HepG2 (cell line): ENCODE results near the gene MEDAG. TPM values are rescaled to one million over a fixed set of nuclear protein-coding genes. Genes with fewer than 3 reads are reported as not detected.

ENCODE experiments used
- ATAC-seq: fragments of 200-7000 bp; cut with Tn5 transposase; 3 replicates; pipeline ENCODE4 v1.9.1; 2020; ENCODE audit warnings: mild to moderate bottlenecking, moderate library complexity
- BruUV-seq: library from RNA; stranded (reverse); fragments of 400-500 nt; replicated peaks from 2 replicates; lab custom pipeline; 2021; lab: Mats Ljungman, UMichigan
- CTCF ChIA-PET: fragments of 300-600 bp; formaldehyde crosslinking; extraction: SDS; loops from one replicate; lab custom pipeline; 2021; ENCODE audit warnings: low total read pairs, inconsistent platforms, low intra/inter-chr PET ratio; lab: Yijun Ruan, JAX
- POLR2A ChIA-PET: fragments of 350-600 bp; sonication (Branson Sonifier 250); formaldehyde crosslinking; loops from one replicate; lab custom pipeline; 2020; ENCODE audit warnings: antibody characterized with exemption, inconsistent platforms; lab: Yijun Ruan, JAX
- DNase-seq: peaks from one replicate; pipeline ENCODE4 v3.0.0-alpha.2; 2015; ENCODE audit warnings: low spot score
- FAIRE-seq: peaks from 3 replicates; lab custom pipeline; 2011; peaks lifted over from hg19 to GRCh38; lab: Jason Lieb, UNC
- H2AFZ ChIP-seq: one replicate; pipeline ENCODE4 v1.6.1; 2011; ENCODE audit warnings: low read length, inconsistent platforms
- H3K27ac ChIP-seq: fragments of 300-600 bp; 3 replicates; pipeline ENCODE4 v1.8.0; 2011; ENCODE audit warnings: mixed run types, mild to moderate bottlenecking, mixed read lengths, low read length, inconsistent platforms; ENCODE audit not compliant: insufficient read depth; ENCODE audit errors: extremely low read length
- H3K27me3 ChIP-seq, 2 experiments: fragments of 200-600 bp in 1 of 2; 2 replicates in 1 of 2; 3 replicates in 1 of 2; pipeline versions ENCODE4 v1.6.0 to v1.8.0; 2011; ENCODE audit warnings: low read length in 2 of 2, mild to moderate bottlenecking in 2 of 2, moderate library complexity in 2 of 2, inconsistent platforms in 1 of 2; ENCODE audit not compliant: insufficient read depth in 2 of 2, control insufficient read depth in 1 of 2
- H3K36me3 ChIP-seq, 2 experiments: fragments of 200-600 bp in 1 of 2; replicated peaks in 1 of 2; 2 replicates in 1 of 2; 3 replicates in 1 of 2; pipeline versions ENCODE4 v1.5.1 to v1.8.0; 2011; ENCODE audit warnings: low read length in 2 of 2, inconsistent platforms in 1 of 2; ENCODE audit not compliant: insufficient read depth in 2 of 2, control insufficient read depth in 1 of 2
- H3K4me1 ChIP-seq: 2 replicates; pipeline ENCODE4 v1.5.1; 2012; ENCODE audit warnings: low read length, inconsistent platforms; ENCODE audit not compliant: insufficient read depth
- H3K4me2 ChIP-seq: 2 replicates; pipeline ENCODE4 v1.6.0; 2011; ENCODE audit warnings: low read depth, low read length, inconsistent platforms
- H3K4me3 ChIP-seq, 3 experiments: fragments of 200-600 bp in 1 of 3; sonication (generic), shearing (Covaris generic) in 1 of 3; replicated peaks in 1 of 3; 2 replicates each; pipeline ENCODE4 v1.5.1; 2011 to 2016; ENCODE audit warnings: low read length in 3 of 3, inconsistent platforms in 2 of 3, low read depth in 2 of 3, mild to moderate bottlenecking in 2 of 3, control low read depth in 1 of 3, mixed read lengths in 1 of 3; ENCODE audit not compliant: insufficient read depth in 1 of 3
- H3K79me2 ChIP-seq: one replicate; pipeline ENCODE4 v1.6.1; 2011; ENCODE audit warnings: low read length, inconsistent platforms; ENCODE audit not compliant: insufficient read depth
- H3K9ac ChIP-seq: 2 replicates; pipeline ENCODE4 v1.6.0; 2011; ENCODE audit warnings: mild to moderate bottlenecking, low read depth, low read length, inconsistent platforms; ENCODE audit not compliant: insufficient read depth
- H3K9me3 ChIP-seq: 2 replicates; pipeline ENCODE4 v1.5.1; 2012; ENCODE audit warnings: mild to moderate bottlenecking, low read length
- H4K20me1 ChIP-seq: 2 replicates; pipeline ENCODE4 v1.6.0; 2011; ENCODE audit warnings: inconsistent platforms, mild to moderate bottlenecking, low read length, moderate library complexity; ENCODE audit not compliant: insufficient read depth
- GZF1 ChIP-seq: sonication (generic); formaldehyde crosslinking; IDR thresholded peaks from 2 replicates; pipeline ENCODE4 v1.5.1; 2020; ENCODE audit warnings: mild to moderate bottlenecking, missing genetic modification reagents
- WGBS: methylation state at CpG from one replicate; pipeline ENCODE4 v1.1.6; 2017; ENCODE audit warnings: low lambda C conversion rate; 5-methylcytosine and 5-hydroxymethylcytosine counted together
- in situ Hi-C: cut with HindIII; loops from 2 replicates; pipeline ENCODE4 v1.10.0; 2017; ENCODE audit warnings: low pct_unique_long_range_greater_than_20kb; ENCODE audit not compliant: extremely low pct_ligation_motif_present
- intact Hi-C: fragments of 100-400 bp; cut with micrococcal nuclease; formaldehyde crosslinking; loops from one replicate; pipeline ENCODE4 v1.10.0; 2022; ENCODE audit not compliant: unreplicated experiment
- polyA plus RNA-seq, 8 experiments: library from polyadenylated mRNA; depleted of rRNA in 3 of 8; stranded (reverse) in 7 of 8; unstranded in 1 of 8; fragments of >200 nt; fragmentation: Illumina TruSeq in 4 of 8; extraction: Trizol in 4 of 8; gene quantifications; 2 replicates each; pipeline versions ENCODE4 v1.2.1 to v1.2.3, GENCODE V29; 2011 to 2016; ENCODE audit warnings: low read depth in 4 of 8, missing spikeins in 1 of 8, mixed read lengths in 1 of 8; ENCODE audit not compliant: insufficient read depth in 1 of 8
- total RNA-seq, 5 experiments: library from RNA; depleted of rRNA; stranded (reverse); fragments of >200 nt; fragmentation: Illumina TruSeq; extraction: Trizol; gene quantifications; 2 replicates each; pipeline ENCODE4 v1.2.3, GENCODE V29; 2016; ENCODE audit warnings: low read depth in 1 of 5
- TF ChIP-seq, protein P1 (sequence below), 2 experiments: IDR thresholded peaks; 2 replicates each; pipeline ENCODE4 v1.6.1; 2011 to 2012; ENCODE audit warnings: low read length in 2 of 2, borderline replicate concordance in 1 of 2, low read depth in 1 of 2, mild to moderate bottlenecking in 1 of 2, moderate library complexity in 1 of 2
- TF ChIP-seq, protein P2 (sequence below): sonication (generic); formaldehyde crosslinking; IDR thresholded peaks from 2 replicates; pipeline ENCODE4 v1.5.0; 2020; ENCODE audit warnings: missing genetic modification reagents
- TF ChIP-seq, protein P3 (sequence below): sonication (generic); formaldehyde crosslinking; IDR thresholded peaks from 2 replicates; pipeline ENCODE4 v1.4.0; 2020; ENCODE audit warnings: missing genetic modification reagents

Gene MEDAG
- total and polyA plus RNA-seq, 2 of the 13 experiments (the other 11 are each of a cell fraction or from before 2014, with no cell fraction given), result not detected

DNA sequence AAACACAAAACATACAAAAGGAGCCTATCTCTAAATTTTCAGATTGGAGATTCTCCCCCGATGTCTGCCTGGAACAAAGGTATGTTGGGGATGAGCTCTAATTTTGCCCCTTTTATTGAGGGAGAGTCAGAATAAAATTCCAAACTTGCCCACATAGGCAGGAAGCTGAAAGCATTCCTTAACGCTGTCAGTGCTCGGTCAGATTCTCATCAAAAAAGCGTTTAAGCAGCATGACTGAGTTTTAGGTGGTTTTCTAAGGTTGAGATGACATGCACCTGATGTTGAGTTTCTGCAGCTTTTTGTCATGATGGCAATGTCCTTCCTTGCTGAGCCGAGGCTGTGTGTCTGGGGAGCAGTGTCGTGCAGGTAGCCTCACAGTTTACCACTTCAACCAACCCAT, 48.4 kb upstream of the MEDAG start:
- intact Hi-C loops (no loop called here), in situ Hi-C loops (loop anchor here (5.0 to 10.0 kb wide), 2 partner anchors 180 to 187 kb away; no protein-coding TSS in a partner anchor)
- Histone ChIP-seq H2AFZ (peak overlapping the region; percentile 28), H3K79me2 (no peaks in the 10 kb centered on the region), H3K36me3 (no peaks in the 10 kb centered on the region), H3K4me2 (no peak overlapping the region), H3K9me3 (no peaks in the 10 kb centered on the region), H3K27me3 (no peaks in the 10 kb centered on the region; a peak in 2 of 5 replicates), H3K4me1 (peaks cover 40% of the 10 kb centered on the region), H3K4me3 (no peak overlapping the region), H3K9ac (no peak overlapping the region), H4K20me1 (no peaks in the 10 kb centered on the region), H3K27ac (no peak overlapping the region)
- POLR2A ChIA-PET, result no interaction called here
- DNase-seq (no peak), ATAC-seq (no peak), FAIRE-seq (no peak)
- 90% methylated on average over 4 of the region's 6 CpGs for WGBS
- CTCF ChIA-PET, result no interaction called here
- BruUV-seq, result no TSS peak
- TF ChIP-seq, protein P1, sequence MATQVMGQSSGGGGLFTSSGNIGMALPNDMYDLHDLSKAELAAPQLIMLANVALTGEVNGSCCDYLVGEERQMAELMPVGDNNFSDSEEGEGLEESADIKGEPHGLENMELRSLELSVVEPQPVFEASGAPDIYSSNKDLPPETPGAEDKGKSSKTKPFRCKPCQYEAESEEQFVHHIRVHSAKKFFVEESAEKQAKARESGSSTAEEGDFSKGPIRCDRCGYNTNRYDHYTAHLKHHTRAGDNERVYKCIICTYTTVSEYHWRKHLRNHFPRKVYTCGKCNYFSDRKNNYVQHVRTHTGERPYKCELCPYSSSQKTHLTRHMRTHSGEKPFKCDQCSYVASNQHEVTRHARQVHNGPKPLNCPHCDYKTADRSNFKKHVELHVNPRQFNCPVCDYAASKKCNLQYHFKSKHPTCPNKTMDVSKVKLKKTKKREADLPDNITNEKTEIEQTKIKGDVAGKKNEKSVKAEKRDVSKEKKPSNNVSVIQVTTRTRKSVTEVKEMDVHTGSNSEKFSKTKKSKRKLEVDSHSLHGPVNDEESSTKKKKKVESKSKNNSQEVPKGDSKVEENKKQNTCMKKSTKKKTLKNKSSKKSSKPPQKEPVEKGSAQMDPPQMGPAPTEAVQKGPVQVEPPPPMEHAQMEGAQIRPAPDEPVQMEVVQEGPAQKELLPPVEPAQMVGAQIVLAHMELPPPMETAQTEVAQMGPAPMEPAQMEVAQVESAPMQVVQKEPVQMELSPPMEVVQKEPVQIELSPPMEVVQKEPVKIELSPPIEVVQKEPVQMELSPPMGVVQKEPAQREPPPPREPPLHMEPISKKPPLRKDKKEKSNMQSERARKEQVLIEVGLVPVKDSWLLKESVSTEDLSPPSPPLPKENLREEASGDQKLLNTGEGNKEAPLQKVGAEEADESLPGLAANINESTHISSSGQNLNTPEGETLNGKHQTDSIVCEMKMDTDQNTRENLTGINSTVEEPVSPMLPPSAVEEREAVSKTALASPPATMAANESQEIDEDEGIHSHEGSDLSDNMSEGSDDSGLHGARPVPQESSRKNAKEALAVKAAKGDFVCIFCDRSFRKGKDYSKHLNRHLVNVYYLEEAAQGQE (IDR thresholded peaks at IDR 0.05; ENCODE audit: borderline replicate concordance in 1 of 2, low read depth in 1 of 2, low read length in 2 of 2), result no peak
- TF ChIP-seq GZF1 (CRISPR knock-in tag), result no peak
- TF ChIP-seq, protein P2, sequence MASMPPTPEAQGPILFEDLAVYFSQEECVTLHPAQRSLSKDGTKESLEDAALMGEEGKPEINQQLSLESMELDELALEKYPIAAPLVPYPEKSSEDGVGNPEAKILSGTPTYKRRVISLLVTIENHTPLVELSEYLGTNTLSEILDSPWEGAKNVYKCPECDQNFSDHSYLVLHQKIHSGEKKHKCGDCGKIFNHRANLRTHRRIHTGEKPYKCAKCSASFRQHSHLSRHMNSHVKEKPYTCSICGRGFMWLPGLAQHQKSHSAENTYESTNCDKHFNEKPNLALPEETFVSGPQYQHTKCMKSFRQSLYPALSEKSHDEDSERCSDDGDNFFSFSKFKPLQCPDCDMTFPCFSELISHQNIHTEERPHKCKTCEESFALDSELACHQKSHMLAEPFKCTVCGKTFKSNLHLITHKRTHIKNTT (CRISPR knock-in tag), result no peak
- TF ChIP-seq, protein P3, sequence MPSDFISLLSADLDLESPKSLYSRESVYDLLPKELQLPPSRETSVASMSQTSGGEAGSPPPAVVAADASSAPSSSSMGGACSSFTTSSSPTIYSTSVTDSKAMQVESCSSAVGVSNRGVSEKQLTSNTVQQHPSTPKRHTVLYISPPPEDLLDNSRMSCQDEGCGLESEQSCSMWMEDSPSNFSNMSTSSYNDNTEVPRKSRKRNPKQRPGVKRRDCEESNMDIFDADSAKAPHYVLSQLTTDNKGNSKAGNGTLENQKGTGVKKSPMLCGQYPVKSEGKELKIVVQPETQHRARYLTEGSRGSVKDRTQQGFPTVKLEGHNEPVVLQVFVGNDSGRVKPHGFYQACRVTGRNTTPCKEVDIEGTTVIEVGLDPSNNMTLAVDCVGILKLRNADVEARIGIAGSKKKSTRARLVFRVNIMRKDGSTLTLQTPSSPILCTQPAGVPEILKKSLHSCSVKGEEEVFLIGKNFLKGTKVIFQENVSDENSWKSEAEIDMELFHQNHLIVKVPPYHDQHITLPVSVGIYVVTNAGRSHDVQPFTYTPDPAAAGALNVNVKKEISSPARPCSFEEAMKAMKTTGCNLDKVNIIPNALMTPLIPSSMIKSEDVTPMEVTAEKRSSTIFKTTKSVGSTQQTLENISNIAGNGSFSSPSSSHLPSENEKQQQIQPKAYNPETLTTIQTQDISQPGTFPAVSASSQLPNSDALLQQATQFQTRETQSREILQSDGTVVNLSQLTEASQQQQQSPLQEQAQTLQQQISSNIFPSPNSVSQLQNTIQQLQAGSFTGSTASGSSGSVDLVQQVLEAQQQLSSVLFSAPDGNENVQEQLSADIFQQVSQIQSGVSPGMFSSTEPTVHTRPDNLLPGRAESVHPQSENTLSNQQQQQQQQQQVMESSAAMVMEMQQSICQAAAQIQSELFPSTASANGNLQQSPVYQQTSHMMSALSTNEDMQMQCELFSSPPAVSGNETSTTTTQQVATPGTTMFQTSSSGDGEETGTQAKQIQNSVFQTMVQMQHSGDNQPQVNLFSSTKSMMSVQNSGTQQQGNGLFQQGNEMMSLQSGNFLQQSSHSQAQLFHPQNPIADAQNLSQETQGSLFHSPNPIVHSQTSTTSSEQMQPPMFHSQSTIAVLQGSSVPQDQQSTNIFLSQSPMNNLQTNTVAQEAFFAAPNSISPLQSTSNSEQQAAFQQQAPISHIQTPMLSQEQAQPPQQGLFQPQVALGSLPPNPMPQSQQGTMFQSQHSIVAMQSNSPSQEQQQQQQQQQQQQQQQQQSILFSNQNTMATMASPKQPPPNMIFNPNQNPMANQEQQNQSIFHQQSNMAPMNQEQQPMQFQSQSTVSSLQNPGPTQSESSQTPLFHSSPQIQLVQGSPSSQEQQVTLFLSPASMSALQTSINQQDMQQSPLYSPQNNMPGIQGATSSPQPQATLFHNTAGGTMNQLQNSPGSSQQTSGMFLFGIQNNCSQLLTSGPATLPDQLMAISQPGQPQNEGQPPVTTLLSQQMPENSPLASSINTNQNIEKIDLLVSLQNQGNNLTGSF, result no peak
